Melanocyte of skin (primary cell): ENCODE data around the gene CCL4L2. TPM values are rescaled to one million over a fixed set of nuclear protein-coding genes. Genes with fewer than 3 reads are reported as not detected.

Experiments
- small RNA-seq, 2 donors: library from RNA; depleted of rRNA; stranded (forward); fragments of <200 nt; gene quantifications; one replicate each; pipeline ENCODE3, GENCODE V24; 2012
- total RNA-seq, 2 donors: library from RNA; depleted of rRNA; stranded (reverse); fragments of >200 nt; gene quantifications; 2 replicates each; pipeline ENCODE4 v1.2.3, GENCODE V29; 2012

The CCL4L2 gene
- not detected for total RNA-seq

DNA sequence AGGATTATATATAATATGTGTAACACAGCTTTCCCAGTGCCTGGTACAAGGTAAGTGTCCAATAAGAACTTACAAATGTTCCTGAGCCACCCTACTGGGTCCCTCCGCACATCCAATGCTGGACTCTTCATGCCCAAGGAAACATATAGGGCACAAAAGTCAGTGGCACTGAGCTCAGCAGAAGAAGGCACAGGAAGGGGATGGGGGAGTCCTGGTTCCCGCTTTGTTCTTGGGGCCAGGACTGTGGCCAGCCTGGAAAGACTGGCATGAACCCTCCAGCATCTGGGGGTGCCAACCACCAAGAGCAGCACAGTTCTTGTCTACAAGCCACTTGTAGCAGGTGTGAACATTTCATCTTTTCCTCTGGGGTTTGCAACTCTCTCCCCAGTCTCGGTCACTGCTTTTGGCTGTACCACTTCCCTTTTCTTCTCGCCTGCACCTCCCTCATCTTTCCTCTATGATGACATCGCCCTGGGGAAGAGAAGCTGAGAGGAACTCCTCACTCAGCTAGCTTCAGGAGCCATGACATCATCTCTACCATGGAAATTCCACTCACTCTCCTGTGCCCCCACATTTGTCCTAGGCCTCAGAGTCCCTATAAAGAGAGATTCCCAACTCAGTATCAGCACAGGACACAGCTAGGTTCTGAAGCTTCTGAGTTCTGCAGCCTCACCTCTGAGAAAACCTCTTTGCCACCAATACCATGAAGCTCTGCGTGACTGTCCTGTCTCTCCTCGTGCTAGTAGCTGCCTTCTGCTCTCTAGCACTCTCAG lies at the start of gene CCL4L2:
TSS of gene CCL4L2 (plus strand) at position 625 of the 773 bp plus-strand sequence.

DNA sequence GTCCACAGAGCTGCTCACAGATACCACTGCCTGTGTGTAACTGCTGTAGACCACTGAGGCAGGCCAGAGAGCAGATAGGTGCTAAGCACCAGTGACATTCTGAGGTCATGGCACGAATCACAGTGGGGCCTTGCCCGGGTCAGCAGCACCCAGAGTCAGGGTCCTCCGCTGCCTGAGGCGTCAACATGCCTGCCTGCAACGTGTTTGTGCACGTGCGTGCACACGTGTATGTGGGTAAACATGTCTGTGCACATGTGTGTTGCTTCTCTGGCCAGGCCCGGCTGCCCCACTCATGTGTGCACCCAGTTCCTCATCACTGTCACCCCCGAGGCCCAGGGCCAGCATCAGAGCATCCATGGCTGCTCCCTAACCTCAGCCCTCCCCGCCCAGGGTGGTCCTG lies 34.3 kb upstream of the CCL4L2 start, which contains the start of gene TBC1D3B:
TSS of gene TBC1D3B (minus strand) at position 101 of the 400 bp plus-strand sequence. CDS start 1,586 bp downstream, outside the sequence.

Small RNAs within 50 kb of the gene (small RNA-seq; reads per million reads assigned to genes)
- gene AC243829.3 (0 reads per million in 2 donors), gene AC243829.6 (0 reads per million in 2 donors)

Other genes with a start within 250 kb of the CCL4L2 start
- gene CCL16, start 229.6 kb upstream of the CCL4L2 start, total RNA-seq: not detected
- gene CCL14, start 224.3 kb upstream of the CCL4L2 start, total RNA-seq: not detected
- not detected for gene CCL15, start 209.5 kb upstream of the CCL4L2 start, total RNA-seq
- not detected for gene CCL23, start 193.1 kb upstream of the CCL4L2 start, total RNA-seq
- 1 to 10 TPM; 3.0 to 3.8 TPM for gene CCL18, start 146.8 kb upstream of the CCL4L2 start, total RNA-seq
- gene CCL3, start 120.9 kb upstream of the CCL4L2 start, total RNA-seq: under 1 TPM in 1 of 2 donors, not detected in 1; 0.67 TPM
- gene CCL4, start 107.2 kb upstream of the CCL4L2 start, total RNA-seq: not detected
- not detected for gene TBC1D3B, start 34.4 kb upstream of the CCL4L2 start, total RNA-seq
- under 1 TPM in 1 of 2 donors, not detected in 1; 0.69 TPM for gene CCL3L1, start 14.3 kb upstream of the CCL4L2 start, total RNA-seq
- under 1 TPM in 1 of 2 donors, not detected in 1; under 0.01 TPM for gene TBC1D3I, start 53.5 kb downstream of the CCL4L2 start, total RNA-seq
- not detected for gene TBC1D3G, start 112.8 kb downstream of the CCL4L2 start, total RNA-seq
- gene TBC1D3H, start 177.4 kb downstream of the CCL4L2 start, total RNA-seq: not detected